Fibroblast of pulmonary artery (primary cell): Measurements from ENCODE around the gene AR.

Experiments used
- DNase-seq: peaks from one replicate; pipeline ENCODE4 v3.0.0-alpha.2; 2010; ENCODE audit warnings: low read depth
- H3K4me3 ChIP-seq: replicated peaks from 2 replicates; pipeline ENCODE4 v1.5.1; 2011; ENCODE audit warnings: low read depth, mild to moderate bottlenecking, control low read depth, low read length, moderate library complexity
- CTCF ChIP-seq: IDR thresholded peaks from 2 replicates; pipeline ENCODE4 v1.5.1; 2011; ENCODE audit warnings: mild to moderate bottlenecking, control low read depth, low read length, inconsistent platforms; ENCODE audit errors: missing control alignments

The AR gene

GRCh38 chrX:67693928-67694327 is 150.1 kb downstream of the AR start:
- H3K4me3 ChIP-seq, result no peak overlapping the region
- peak; percentile 6 for DNase-seq
- TF ChIP-seq CTCF, result no peak

GRCh38 chrX:67697452-67697851 is 153.6 kb downstream of the AR start:
- H3K4me3 ChIP-seq, result no peak overlapping the region
- no peak for TF ChIP-seq CTCF
- no peak for DNase-seq

- no peak for DNase-seq
- TF ChIP-seq CTCF, result no peak
- H3K4me3 ChIP-seq, result no peak overlapping the region
These were observed 156.8 kb downstream of the AR start for GRCh38 chrX:67700602-67701001.

GRCh38 chrX:67714004-67714403 is 170.2 kb downstream of the AR start:
- no peak overlapping the region for H3K4me3 ChIP-seq
- DNase-seq, result no peak
- no peak for TF ChIP-seq CTCF

- H3K4me3 ChIP-seq, result no peak overlapping the region
- no peak for DNase-seq
- no peak for TF ChIP-seq CTCF
These were observed 173.8 kb downstream of the AR start for GRCh38 chrX:67717571-67717970.

- no peak for TF ChIP-seq CTCF
- no peak overlapping the region for H3K4me3 ChIP-seq
- DNase-seq, result no peak
These were observed 175.1 kb downstream of the AR start for GRCh38 chrX:67718926-67719325.

- no peak overlapping the region for H3K4me3 ChIP-seq
- no peak for TF ChIP-seq CTCF
- DNase-seq, result peak; percentile 25
These were observed 176.5 kb downstream of the AR start for GRCh38 chrX:67720344-67720743.
